HEK293 (cell line): ENCODE results near the gene UNG.
"Not testable (repeated sequence)": the region's sequence is repeated elsewhere in the genome, so short reads cannot be mapped to it uniquely, and the experiment has no call there.

Experiments used
- CTCF ChIA-PET: fragments of 350-600 bp; formaldehyde crosslinking; extraction: SDS; loops from one replicate; lab custom pipeline; 2021; ENCODE audit warnings: antibody characterized with exemption; lab: Yijun Ruan, JAX
- POLR2A ChIA-PET: fragments of 300-600 bp; formaldehyde crosslinking; extraction: SDS; loops from one replicate; lab custom pipeline; 2020; ENCODE audit warnings: antibody characterized with exemption, inconsistent platforms; lab: Yijun Ruan, JAX
- H3K27ac ChIP-seq: fragments of 200-500 bp; sonication (Bioruptor generic); 2 replicates; pipeline ENCODE4 v1.5.1; 2014; ENCODE audit warnings: low read depth, low read length, control low read depth, inconsistent platforms; ENCODE audit errors: extremely low read depth
- H3K36me3 ChIP-seq, 2 experiments: fragments of 200-500 bp in 1 of 2; sonication (Bioruptor generic) in 1 of 2; 1 replicate in 1 of 2; 2 replicates in 1 of 2; pipeline ENCODE4 v1.5.1; 2014 to 2017; ENCODE audit warnings: inconsistent platforms in 2 of 2, low read length in 2 of 2; ENCODE audit not compliant: control insufficient read depth in 2 of 2, insufficient read depth in 1 of 2
- H3K4me1 ChIP-seq: fragments of 200-500 bp; sonication (Bioruptor generic); 2 replicates; pipeline ENCODE4 v1.5.1; 2014; ENCODE audit warnings: mild to moderate bottlenecking, low read length, inconsistent platforms; ENCODE audit not compliant: control insufficient read depth, insufficient read depth
- H3K4me3 ChIP-seq: 2 replicates; pipeline ENCODE4 v1.5.1; 2011; ENCODE audit warnings: low read depth, mild to moderate bottlenecking, control low read depth, low read length, moderate library complexity
- H3K9me3 ChIP-seq: fragments of 200-500 bp; sonication (Bioruptor generic); 2 replicates; pipeline ENCODE4 v1.5.1; 2014; ENCODE audit warnings: low read depth, low read length, inconsistent platforms; ENCODE audit not compliant: control insufficient read depth, insufficient read depth
- CTCF ChIP-seq: fragments of 450-650 bp; formaldehyde crosslinking; IDR thresholded peaks from 2 replicates; pipeline ENCODE4 v1.5.1; 2016; ENCODE audit warnings: missing biosample characterization, missing genetic modification characterization
- GLIS1 ChIP-seq: fragments of 450-650 bp; formaldehyde crosslinking; IDR thresholded peaks from 2 replicates; pipeline ENCODE4 v1.5.1; 2016; ENCODE audit warnings: missing biosample characterization, missing genetic modification characterization
- KLF10 ChIP-seq: fragments of 450-650 bp; IDR thresholded peaks from 2 replicates; pipeline ENCODE4 v1.5.1; 2018; ENCODE audit warnings: missing biosample characterization, mild to moderate bottlenecking, missing genetic modification characterization
- KLF16 ChIP-seq: fragments of 450-650 bp; formaldehyde crosslinking; IDR thresholded peaks from 2 replicates; pipeline ENCODE4 v1.5.1; 2017; ENCODE audit warnings: missing biosample characterization, missing genetic modification characterization
- MZF1 ChIP-seq: fragments of 450-650 bp; formaldehyde crosslinking; IDR thresholded peaks from 2 replicates; pipeline ENCODE4 v1.5.1; 2017; ENCODE audit warnings: missing biosample characterization, missing genetic modification characterization, borderline replicate concordance
- PRDM1 ChIP-seq: fragments of 450-650 bp; formaldehyde crosslinking; IDR thresholded peaks from 2 replicates; pipeline ENCODE4; 2016; ENCODE audit warnings: missing biosample characterization, missing genetic modification characterization
- SETDB1 ChIP-seq: IDR thresholded peaks from one replicate; pipeline ENCODE4 v1.6.1; 2017; ENCODE audit warnings: mild to moderate bottlenecking, low read length, moderate library complexity, mixed read lengths; ENCODE audit not compliant: insufficient read length
- YY2 ChIP-seq: fragments of 450-650 bp; formaldehyde crosslinking; IDR thresholded peaks from 2 replicates; pipeline ENCODE4 v1.5.1; 2016; ENCODE audit warnings: missing biosample characterization, missing genetic modification characterization
- ZBTB1 ChIP-seq: fragments of 450-650 bp; formaldehyde crosslinking; IDR thresholded peaks from 2 replicates; pipeline ENCODE4 v1.5.1; 2016; ENCODE audit warnings: missing biosample characterization, missing genetic modification characterization
- ZEB2 ChIP-seq: fragments of 450-650 bp; formaldehyde crosslinking; IDR thresholded peaks from 2 replicates; pipeline ENCODE4 v1.5.1; 2016; ENCODE audit warnings: missing biosample characterization, missing genetic modification characterization
- ZFHX2 ChIP-seq: fragments of 450-650 bp; formaldehyde crosslinking; conservative IDR thresholded peaks from 2 replicates; pipeline ENCODE4 v1.5.1; 2016; ENCODE audit warnings: missing biosample characterization, missing genetic modification characterization
- ZFP37 ChIP-seq: fragments of 450-650 bp; formaldehyde crosslinking; IDR thresholded peaks from 2 replicates; pipeline ENCODE4 v1.5.1; 2016; ENCODE audit warnings: missing biosample characterization, missing genetic modification characterization
- ZNF133 ChIP-seq: fragments of 450-650 bp; formaldehyde crosslinking; IDR thresholded peaks from 2 replicates; pipeline ENCODE4 v1.5.1; 2016; ENCODE audit warnings: missing biosample characterization, missing genetic modification characterization
- ZNF214 ChIP-seq: fragments of 450-650 bp; formaldehyde crosslinking; IDR thresholded peaks from 2 replicates; pipeline ENCODE4 v1.5.1; 2017; ENCODE audit warnings: missing biosample characterization, mild to moderate bottlenecking, missing genetic modification characterization, borderline replicate concordance
- ZNF239 ChIP-seq: fragments of 450-650 bp; formaldehyde crosslinking; IDR thresholded peaks from 2 replicates; pipeline ENCODE4 v1.5.1; 2016; ENCODE audit warnings: missing biosample characterization, missing genetic modification characterization
- ZNF266 ChIP-seq: fragments of 450-650 bp; formaldehyde crosslinking; IDR thresholded peaks from 2 replicates; pipeline ENCODE4 v1.5.1; 2016; ENCODE audit warnings: missing biosample characterization, missing genetic modification characterization, low read depth
- ZNF311 ChIP-seq: fragments of 450-650 bp; formaldehyde crosslinking; IDR thresholded peaks from 2 replicates; pipeline ENCODE4 v1.5.1; 2017; ENCODE audit warnings: missing biosample characterization, missing genetic modification characterization, borderline replicate concordance
- ZNF324 ChIP-seq: fragments of 450-650 bp; formaldehyde crosslinking; IDR thresholded peaks from 2 replicates; pipeline ENCODE4 v1.5.1; 2016; ENCODE audit warnings: missing biosample characterization, missing genetic modification characterization
- ZNF341 ChIP-seq: fragments of 450-650 bp; formaldehyde crosslinking; IDR thresholded peaks from 2 replicates; pipeline ENCODE4; 2016; ENCODE audit warnings: low read depth, missing biosample characterization, missing genetic modification characterization
- ZNF366 ChIP-seq: fragments of 450-650 bp; formaldehyde crosslinking; conservative IDR thresholded peaks from 2 replicates; pipeline ENCODE4 v1.5.1; 2016; ENCODE audit warnings: missing biosample characterization, missing genetic modification characterization
- ZNF433 ChIP-seq: fragments of 450-650 bp; formaldehyde crosslinking; IDR thresholded peaks from 2 replicates; pipeline ENCODE4 v1.5.1; 2016; ENCODE audit warnings: missing biosample characterization, missing genetic modification characterization, low read depth
- ZNF529 ChIP-seq: fragments of 450-650 bp; formaldehyde crosslinking; IDR thresholded peaks from 2 replicates; pipeline ENCODE4 v1.5.1; 2017; ENCODE audit warnings: missing genetic modification characterization, missing biosample characterization; ENCODE audit not compliant: insufficient replicate concordance
- ZNF596 ChIP-seq: fragments of 450-650 bp; IDR thresholded peaks from 2 replicates; pipeline ENCODE4 v1.5.0; 2018; ENCODE audit warnings: missing biosample characterization, mild to moderate bottlenecking, missing genetic modification characterization, moderate library complexity
- ZNF629 ChIP-seq: fragments of 450-650 bp; formaldehyde crosslinking; IDR thresholded peaks from 2 replicates; pipeline ENCODE4 v1.5.1; 2017; ENCODE audit warnings: missing biosample characterization, missing genetic modification characterization
- ZNF639 ChIP-seq: fragments of 450-650 bp; formaldehyde crosslinking; IDR thresholded peaks from 2 replicates; pipeline ENCODE4 v1.5.1; 2016; ENCODE audit warnings: missing biosample characterization, missing genetic modification characterization
- ZNF670 ChIP-seq: fragments of 450-650 bp; formaldehyde crosslinking; IDR thresholded peaks from 2 replicates; pipeline ENCODE4 v1.5.1; 2016; ENCODE audit warnings: missing biosample characterization, missing genetic modification characterization, low read depth
- ZNF704 ChIP-seq: fragments of 450-650 bp; formaldehyde crosslinking; IDR thresholded peaks from 2 replicates; pipeline ENCODE4 v1.5.1; 2016; ENCODE audit warnings: missing biosample characterization, missing genetic modification characterization
- ZNF768 ChIP-seq: fragments of 450-650 bp; formaldehyde crosslinking; IDR thresholded peaks from 2 replicates; pipeline ENCODE4 v1.5.1; 2018; ENCODE audit warnings: missing biosample characterization, mild to moderate bottlenecking, missing genetic modification characterization
- ZNF843 ChIP-seq: fragments of 450-650 bp; formaldehyde crosslinking; IDR thresholded peaks from 2 replicates; pipeline ENCODE4 v1.5.1; 2016; ENCODE audit warnings: missing biosample characterization, missing genetic modification characterization
- ZSCAN23 ChIP-seq: fragments of 450-650 bp; formaldehyde crosslinking; IDR thresholded peaks from 2 replicates; pipeline ENCODE4 v1.5.1; 2016; ENCODE audit warnings: missing biosample characterization, missing genetic modification characterization
- ZSCAN5A ChIP-seq: fragments of 450-650 bp; formaldehyde crosslinking; IDR thresholded peaks from 2 replicates; pipeline ENCODE4 v1.5.1; 2016; ENCODE audit warnings: missing biosample characterization, missing genetic modification characterization

The UNG gene

GRCh38 chr12:109097435-109098182 is at the start of gene UNG (continued):
- 0 out of 2 replicates have a peak, but pooled peaks have one; percentile 18 for TF ChIP-seq ZNF366 (tag by site-specific recombination)
- TF ChIP-seq SETDB1: no peak
- no peak; the same call in 1 of the 2 replicates for TF ChIP-seq ZNF324 (tag by site-specific recombination)
- 0 out of 2 replicates have a peak, but pooled peaks have one; percentile 19 for TF ChIP-seq CTCF (tag by site-specific recombination)
- no peak; the same call in none of the 2 replicates for TF ChIP-seq ZNF629 (tag by site-specific recombination)
- no peak for TF ChIP-seq ZNF670
- TF ChIP-seq ZNF433 (tag by site-specific recombination): no peak
- TF ChIP-seq ZNF843: no peak
- no peak for TF ChIP-seq ZNF596 (tag by site-specific recombination)
- no peak for TF ChIP-seq ZNF133 (tag by site-specific recombination)
- TF ChIP-seq ZNF266 (tag by site-specific recombination): no peak
- no peak for TF ChIP-seq ZNF239 (tag by site-specific recombination)
- TF ChIP-seq ZEB2 (tag by site-specific recombination): peak; percentile 65
- TF ChIP-seq ZNF311: no peak
- TF ChIP-seq ZSCAN5A: no peak
- peak; percentile 68; the same call in 1 of the 2 replicates for TF ChIP-seq KLF10 (tag by site-specific recombination)
- peak; percentile 63; the same call in 1 of the 2 replicates for TF ChIP-seq KLF16 (tag by site-specific recombination)
- TF ChIP-seq ZFHX2 (tag by site-specific recombination): 0 out of 2 replicates have a peak, but pooled peaks have one; percentile 41
- TF ChIP-seq MZF1 (tag by site-specific recombination): no peak
- TF ChIP-seq ZNF214: no peak
- no peak for TF ChIP-seq ZNF529 (tag by site-specific recombination)
- TF ChIP-seq ZNF639 (tag by site-specific recombination): 0 out of 2 replicates have a peak, but pooled peaks have one; percentile 14
- TF ChIP-seq ZNF768 (tag by site-specific recombination): no peak
- peak; percentile 79; the same call in 1 of the 2 replicates for TF ChIP-seq ZNF704 (tag by site-specific recombination)
- TF ChIP-seq ZSCAN23 (tag by site-specific recombination): no peak
- no peak for TF ChIP-seq PRDM1 (tag by site-specific recombination)
- peak; percentile 38; the same call in 1 of the 2 replicates for TF ChIP-seq ZFP37 (tag by site-specific recombination)
- TF ChIP-seq ZBTB1 (tag by site-specific recombination): no peak
- peak; percentile 70 for TF ChIP-seq GLIS1 (tag by site-specific recombination)
- TF ChIP-seq YY2 (tag by site-specific recombination): peak; percentile 85
- TF ChIP-seq ZNF341: no peak
- TF ChIP-seq, all 188 proteins: peak for 47

GRCh38 chr12:109048706-109049105 is 48.7 kb upstream of the UNG start:
- H3K27ac ChIP-seq, H3K4me3 ChIP-seq, H3K9me3 ChIP-seq, POLR2A ChIA-PET, H3K4me1 ChIP-seq, CTCF ChIA-PET, H3K36me3 ChIP-seq: not testable (repeated sequence)

GRCh38 chr12:109049794-109050193 is 47.6 kb upstream of the UNG start:
- H3K27ac ChIP-seq, POLR2A ChIA-PET, CTCF ChIA-PET: not testable (repeated sequence)

More at GRCh38 chr12:109049794-109050193, 47.6 kb upstream of the UNG start:
- H3K9me3 ChIP-seq, H3K4me3 ChIP-seq, H3K36me3 ChIP-seq, H3K4me1 ChIP-seq: not testable (repeated sequence)
